Lower lobe of right lung (tissue), 2 donors: ENCODE data around the gene OR52E6. TPM values are rescaled to one million over a fixed set of nuclear protein-coding genes. Genes with fewer than 3 reads are reported as not detected.

Experiments used
- ATAC-seq, 2 donors: fragments of 200-7000 bp; cut with Tn5 transposase; one replicate each; pipeline ENCODE4 v1.9.1; 2020 to 2022; ENCODE audit warnings: mild to moderate bottlenecking in 2 of 2, moderate library complexity in 2 of 2
- DNase-seq: peaks from one replicate; pipeline ENCODE4 v3.0.0-alpha.2; 2020
- H3K27ac ChIP-seq: fragments of 200-600 bp; one replicate; pipeline ENCODE4 v1.8.0; 2022
- H3K27me3 ChIP-seq: fragments of 200-600 bp; one replicate; pipeline ENCODE4 v1.8.0; 2022; ENCODE audit warnings: low read depth
- H3K36me3 ChIP-seq: fragments of 200-600 bp; one replicate; pipeline ENCODE4 v1.8.0; 2022; ENCODE audit warnings: mild to moderate bottlenecking
- H3K4me1 ChIP-seq: fragments of 200-600 bp; one replicate; pipeline ENCODE4 v1.8.0; 2022
- H3K4me3 ChIP-seq: fragments of 200-600 bp; one replicate; pipeline ENCODE4 v1.8.0; 2022; ENCODE audit warnings: mild to moderate bottlenecking
- H3K9me3 ChIP-seq: fragments of 200-600 bp; one replicate; pipeline ENCODE4 v1.8.0; 2022
- intact Hi-C: fragments of 100-400 bp; cut with DNase I; formaldehyde crosslinking; loops from one replicate; pipeline ENCODE4 v1.11.0; 2022
- total RNA-seq: library from RNA; stranded (reverse); fragmentation: NEBNext Ultra II Directional; extraction: Animal tissue kit (Norgen Biotek cat#: 25700); gene quantifications from one replicate; pipeline ENCODE4 v1.2.1, GENCODE V29; 2021
- TF ChIP-seq, protein P1 (sequence below): fragments of 200-600 bp; IDR thresholded peaks from one replicate; pipeline ENCODE4 v1.8.0; 2022; ENCODE audit warnings: antibody characterized with exemption, mild to moderate bottlenecking
- donor health status: DM: no; HTN: yes; CAD: no; lungs with severe emphysema.

OR52E6 gene
- total RNA-seq, 1 donor from 2014 or later: not detected

DNA sequence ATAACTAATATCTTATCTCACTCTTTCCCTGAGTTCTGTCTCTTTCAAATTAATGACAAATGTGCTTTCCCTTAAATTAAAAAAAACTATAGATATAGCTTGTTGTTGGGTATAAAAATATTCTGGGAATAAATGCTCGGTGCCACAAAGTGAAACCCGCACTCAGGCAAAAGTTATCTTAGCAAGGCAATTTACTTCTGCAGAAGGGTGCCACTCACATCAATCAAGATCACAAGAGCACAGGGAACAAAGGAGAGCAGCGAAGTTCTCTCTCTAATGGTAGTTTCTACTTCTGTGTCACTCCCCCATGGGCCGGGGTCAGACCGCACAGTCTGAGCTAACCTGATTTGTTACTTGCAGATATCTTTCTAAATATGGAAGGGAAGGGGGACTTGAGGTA, 37.7 kb downstream of the OR52E6 start:
- intact Hi-C loops: loop anchor here (10.0 kb wide), 1 partner anchor 329 kb away; no protein-coding TSS in a partner anchor

DNA sequence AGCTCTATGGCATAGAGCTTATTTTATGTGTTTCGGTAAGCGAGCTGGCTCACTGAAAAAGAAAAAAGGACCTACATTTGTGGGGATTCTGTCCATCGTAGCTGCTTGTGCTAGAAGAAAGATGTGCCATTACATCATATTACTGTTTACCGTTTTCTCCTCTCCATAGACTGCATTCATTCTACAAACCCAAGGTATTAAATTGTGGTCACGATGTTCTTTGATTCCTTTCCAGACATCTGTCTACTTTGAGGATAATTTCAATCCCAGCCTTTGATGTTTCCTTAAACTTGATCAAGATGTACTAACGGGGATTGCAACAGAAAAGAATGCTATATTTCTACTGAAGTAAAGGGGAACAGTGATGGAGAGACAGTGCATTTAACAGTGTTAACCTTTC, 45.2 kb downstream of the OR52E6 start:
- no peaks in the 10 kb centered on the region for H3K36me3 ChIP-seq
- no peaks in the 10 kb centered on the region for H3K27me3 ChIP-seq
- no peaks in the 10 kb centered on the region for H3K9me3 ChIP-seq
- intact Hi-C loops: no loop called here
- no peaks in the 10 kb centered on the region for H3K4me1 ChIP-seq
- H3K27ac ChIP-seq: no peak overlapping the region
- DNase-seq (no peak), ATAC-seq (no peak)
- H3K4me3 ChIP-seq: no peak overlapping the region
- TF ChIP-seq, protein P1, sequence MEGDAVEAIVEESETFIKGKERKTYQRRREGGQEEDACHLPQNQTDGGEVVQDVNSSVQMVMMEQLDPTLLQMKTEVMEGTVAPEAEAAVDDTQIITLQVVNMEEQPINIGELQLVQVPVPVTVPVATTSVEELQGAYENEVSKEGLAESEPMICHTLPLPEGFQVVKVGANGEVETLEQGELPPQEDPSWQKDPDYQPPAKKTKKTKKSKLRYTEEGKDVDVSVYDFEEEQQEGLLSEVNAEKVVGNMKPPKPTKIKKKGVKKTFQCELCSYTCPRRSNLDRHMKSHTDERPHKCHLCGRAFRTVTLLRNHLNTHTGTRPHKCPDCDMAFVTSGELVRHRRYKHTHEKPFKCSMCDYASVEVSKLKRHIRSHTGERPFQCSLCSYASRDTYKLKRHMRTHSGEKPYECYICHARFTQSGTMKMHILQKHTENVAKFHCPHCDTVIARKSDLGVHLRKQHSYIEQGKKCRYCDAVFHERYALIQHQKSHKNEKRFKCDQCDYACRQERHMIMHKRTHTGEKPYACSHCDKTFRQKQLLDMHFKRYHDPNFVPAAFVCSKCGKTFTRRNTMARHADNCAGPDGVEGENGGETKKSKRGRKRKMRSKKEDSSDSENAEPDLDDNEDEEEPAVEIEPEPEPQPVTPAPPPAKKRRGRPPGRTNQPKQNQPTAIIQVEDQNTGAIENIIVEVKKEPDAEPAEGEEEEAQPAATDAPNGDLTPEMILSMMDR: no peak

More for the DNA sequence above, 37.7 kb downstream of the OR52E6 start:
- Histone ChIP-seq H3K9me3 (no peaks in the 10 kb centered on the region), H3K27me3 (no peaks in the 10 kb centered on the region), H3K27ac (no peak overlapping the region), H3K36me3 (no peaks in the 10 kb centered on the region), H3K4me1 (peaks cover 8% of the 10 kb centered on the region), H3K4me3 (no peak overlapping the region)
- ATAC-seq (no peak), DNase-seq (no peak)
- TF ChIP-seq, protein P1: no peak

DNA sequence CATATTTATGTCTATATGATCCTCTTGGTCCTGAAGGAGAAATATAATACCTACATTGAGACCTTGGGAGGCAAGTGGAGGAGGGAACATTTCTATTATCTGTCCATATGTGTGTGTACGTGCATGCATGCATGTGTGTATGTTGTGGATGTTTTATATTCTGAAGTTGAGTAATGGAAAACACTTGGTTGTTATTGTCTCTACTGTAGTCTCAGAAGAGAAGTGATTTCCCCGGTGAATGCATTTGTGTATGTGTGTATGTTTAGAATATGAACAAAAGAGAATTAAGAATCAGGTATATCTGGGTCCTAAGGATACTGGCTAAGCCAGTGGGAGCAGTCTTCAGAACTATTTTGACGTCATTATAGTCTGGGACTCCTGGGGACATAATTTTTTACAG, 50.5 kb downstream of the OR52E6 start, which contains the start of gene OR52N1:
Gene OR52N1, minus strand, starts transcription at position 101 of the 400 bp plus-strand sequence. CDS start 2,449 bp downstream, outside the sequence.
- H3K27me3 ChIP-seq: no peaks in the 10 kb centered on the region
- H3K27ac ChIP-seq: no peak within 1 kb of the TSS
- TF ChIP-seq, protein P1: no peak
- DNase-seq (no peak), ATAC-seq (no peak)
- no peak within 1 kb of the TSS for H3K4me3 ChIP-seq
- H3K9me3 ChIP-seq: no peaks in the 10 kb centered on the region
- no peaks in the 10 kb centered on the region for H3K36me3 ChIP-seq
- intact Hi-C loops: no loop called here
- H3K4me1 ChIP-seq: no peaks in the 10 kb centered on the region

Other genes starting within 250 kb of the OR52E6 start
- gene TRIM6, start 245.3 kb downstream of the OR52E6 start, total RNA-seq: 3.7 TPM
- 13.7 TPM for gene TRIM34, start 216.9 kb downstream of the OR52E6 start, total RNA-seq
- gene TRIM5, start 156.8 kb downstream of the OR52E6 start, total RNA-seq: 37.1 TPM
- gene TRIM22, start 152.1 kb downstream of the OR52E6 start, total RNA-seq: 224 TPM
- gene OR56B1, start 105.4 kb downstream of the OR52E6 start, total RNA-seq: not detected
- not detected for gene OR52N4, start 87.7 kb downstream of the OR52E6 start, total RNA-seq
- not detected for gene OR52N5, start 58.5 kb downstream of the OR52E6 start, total RNA-seq
- not detected for gene OR52N1, start 50.6 kb downstream of the OR52E6 start, total RNA-seq
- not detected for gene OR52N2, start 33.0 kb downstream of the OR52E6 start, total RNA-seq
- gene OR52E8, start 15.8 kb upstream of the OR52E6 start, total RNA-seq: not detected
- not detected for gene OR52E4, start 38.7 kb upstream of the OR52E6 start, total RNA-seq
- gene OR52E5, start 51.3 kb upstream of the OR52E6 start, total RNA-seq: not detected
- gene OR56A3, start 100.4 kb upstream of the OR52E6 start, total RNA-seq: not detected
- gene OR56A5, start 126.6 kb upstream of the OR52E6 start, total RNA-seq: not detected
- gene OR52L1, start 145.1 kb upstream of the OR52E6 start, total RNA-seq: not detected
- not detected for gene OR56A4, start 165.0 kb upstream of the OR52E6 start, total RNA-seq
- gene OR56A1, start 188.9 kb upstream of the OR52E6 start, total RNA-seq: not detected